ENCODE measurements around the gene PLD1.
"Not testable (repeated sequence)": the region's sequence is repeated elsewhere in the genome, so short reads cannot be mapped to it uniquely, and the experiment has no call there.

Gene PLD1

DNA sequence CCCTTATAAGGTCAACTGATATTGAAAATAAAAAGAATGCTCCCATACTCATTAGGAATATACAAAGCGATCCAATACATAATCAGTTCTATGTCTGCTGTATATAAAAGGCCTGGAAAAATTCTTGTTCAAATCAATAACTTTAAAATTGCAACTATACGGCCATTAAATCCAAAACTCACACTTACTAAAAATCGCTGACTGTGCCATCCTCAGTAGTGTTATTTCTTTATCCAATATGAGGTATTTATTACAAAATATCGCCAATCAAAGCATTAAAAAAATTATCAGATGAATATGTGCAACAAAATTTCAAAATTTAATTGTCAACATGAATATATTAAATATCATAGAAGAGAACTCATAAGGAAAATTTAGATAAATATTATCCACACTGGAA, 146.5 kb downstream of the PLD1 start:
- no peak for DNase-seq (ENCODE audit: low read depth)

DNA sequence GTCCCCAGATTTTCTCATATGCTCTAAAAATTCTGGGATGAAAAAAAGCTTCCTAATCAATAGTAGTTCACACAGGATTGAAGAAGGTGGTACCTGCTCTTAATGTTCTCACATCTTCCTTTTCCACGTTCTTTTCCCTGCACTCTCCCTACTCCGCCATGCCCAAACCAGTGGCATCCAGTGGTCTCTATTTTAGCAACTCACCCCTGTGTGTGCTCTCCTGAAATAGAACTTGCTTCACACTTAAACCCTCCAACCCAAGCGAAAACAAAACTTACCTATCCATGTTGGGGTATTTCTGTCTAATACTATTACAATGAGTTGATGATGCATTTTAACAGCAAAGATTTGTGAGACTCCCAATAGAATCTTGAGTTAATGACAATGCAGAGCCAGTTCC, 148.8 kb downstream of the PLD1 start:
- no peak for DNase-seq (ENCODE audit: low read depth)

DNA sequence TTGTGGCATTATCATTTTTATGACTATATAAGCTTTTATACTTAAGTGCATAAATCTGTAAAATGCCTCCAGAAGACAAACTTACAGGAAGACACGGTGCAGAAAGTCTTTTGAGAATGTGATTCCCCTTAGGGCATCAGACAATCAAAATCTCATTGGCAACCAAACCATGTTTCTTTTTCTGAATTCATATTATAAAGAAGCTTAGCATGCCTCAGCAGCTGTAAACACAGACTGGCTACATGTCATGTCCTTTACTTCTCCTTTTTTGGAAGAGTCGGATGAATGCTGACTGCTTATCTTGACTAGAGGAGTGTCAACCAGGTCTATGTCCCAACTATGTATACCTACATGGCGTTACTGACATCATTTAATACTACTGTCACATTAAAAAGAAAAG, 150.1 kb downstream of the PLD1 start:
- DNase-seq (ENCODE audit: low read depth) = no peak

DNA sequence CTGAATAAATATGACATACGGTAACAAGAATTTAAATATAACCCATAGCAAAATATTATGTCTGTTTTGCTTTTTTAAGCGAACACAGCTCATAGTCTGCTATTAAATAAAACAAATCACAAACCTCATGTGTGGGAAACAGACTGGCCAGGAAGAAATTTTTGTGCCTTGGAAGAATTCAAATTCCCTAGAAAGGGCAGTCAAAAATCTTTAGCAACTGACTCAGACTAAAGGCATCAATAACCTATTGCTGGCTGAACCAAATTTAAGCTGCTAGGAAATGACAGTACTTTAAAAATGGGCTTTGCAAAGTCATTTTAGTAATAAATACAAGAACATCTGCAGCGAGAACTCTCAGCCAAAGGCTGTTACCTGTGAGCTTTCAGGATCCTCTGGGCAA, 151.4 kb downstream of the PLD1 start:
- no peak for DNase-seq (ENCODE audit: low read depth)

DNA sequence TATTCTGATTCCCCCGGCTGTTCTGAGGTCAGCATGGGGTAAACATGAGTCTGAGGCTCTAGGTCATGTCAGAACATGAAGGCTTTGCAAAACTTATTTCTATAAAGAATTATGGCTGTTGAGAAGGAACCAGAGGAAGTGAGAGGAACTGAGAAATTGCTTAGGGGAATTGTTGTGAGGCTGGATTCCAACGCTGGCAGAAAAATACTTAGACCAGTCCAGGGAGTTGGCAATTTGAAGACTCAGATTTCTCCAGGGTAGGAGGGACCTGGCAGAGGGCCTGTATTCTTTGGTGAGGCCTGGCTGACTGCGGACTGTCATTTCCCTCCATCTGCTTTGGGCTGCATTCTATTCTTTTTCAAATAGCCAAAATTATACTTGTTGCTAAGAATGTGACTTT, 155.5 kb downstream of the PLD1 start:
- no peak for DNase-seq (ENCODE audit: low read depth)

DNA sequence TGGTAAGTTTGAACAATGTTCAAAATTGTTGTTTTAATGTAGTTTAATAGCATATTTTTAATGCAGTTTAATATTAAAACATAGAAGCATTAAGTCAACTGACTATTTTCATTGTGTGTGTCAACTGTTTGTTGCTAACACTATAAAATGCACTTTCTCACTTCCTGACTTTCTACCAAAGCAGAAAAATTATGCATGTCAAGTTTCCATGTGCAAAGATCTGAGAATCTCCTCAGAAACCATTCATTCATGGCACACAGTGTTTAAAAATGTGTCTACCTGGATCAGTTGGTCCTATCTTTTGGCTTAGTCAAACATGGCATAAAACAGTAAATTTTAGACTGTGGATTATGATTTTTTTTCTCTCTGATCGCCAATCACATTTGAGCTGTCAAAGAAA, 156.0 kb downstream of the PLD1 start:
- DNase-seq (ENCODE audit: low read depth) = no peak

DNA sequence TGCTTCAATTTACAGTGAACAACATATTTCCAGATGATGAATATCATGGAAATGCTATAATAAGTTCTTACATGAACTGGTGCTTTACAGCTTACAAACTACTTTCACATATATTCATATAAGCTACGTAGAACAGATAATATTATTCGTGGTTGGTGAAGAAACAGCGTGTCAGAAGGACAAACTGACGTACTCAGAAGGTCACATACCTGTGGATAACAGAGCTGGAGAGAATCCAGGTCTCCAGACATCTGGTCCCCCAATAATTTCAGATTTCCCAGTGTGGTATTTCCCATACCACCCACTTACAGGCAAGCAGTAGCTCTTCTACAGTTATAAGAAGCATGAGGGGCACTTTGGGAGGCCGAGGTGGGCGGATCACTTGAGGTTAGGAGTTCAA, 156.6 kb downstream of the PLD1 start:
- no peak for DNase-seq (ENCODE audit: low read depth)

DNA sequence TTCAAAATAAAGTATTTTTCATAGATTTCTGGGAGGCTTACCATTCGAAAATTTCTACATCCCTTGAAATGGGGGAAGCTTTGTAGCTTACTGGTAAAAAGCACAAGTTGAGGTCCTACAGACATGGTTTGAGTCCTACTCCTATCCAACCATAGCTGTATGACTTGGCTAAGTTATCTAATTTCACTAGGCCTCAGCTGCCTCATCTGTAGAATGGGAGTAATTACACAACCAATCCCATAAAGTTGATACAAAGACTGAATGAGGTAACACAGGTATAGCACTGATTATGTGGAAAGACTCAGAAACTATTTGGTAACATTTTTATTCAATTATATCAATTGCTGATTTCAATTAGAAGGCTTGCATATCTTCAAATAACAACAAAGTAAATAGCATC, 157.4 kb downstream of the PLD1 start:
- no peak for DNase-seq (ENCODE audit: low read depth)

DNA sequence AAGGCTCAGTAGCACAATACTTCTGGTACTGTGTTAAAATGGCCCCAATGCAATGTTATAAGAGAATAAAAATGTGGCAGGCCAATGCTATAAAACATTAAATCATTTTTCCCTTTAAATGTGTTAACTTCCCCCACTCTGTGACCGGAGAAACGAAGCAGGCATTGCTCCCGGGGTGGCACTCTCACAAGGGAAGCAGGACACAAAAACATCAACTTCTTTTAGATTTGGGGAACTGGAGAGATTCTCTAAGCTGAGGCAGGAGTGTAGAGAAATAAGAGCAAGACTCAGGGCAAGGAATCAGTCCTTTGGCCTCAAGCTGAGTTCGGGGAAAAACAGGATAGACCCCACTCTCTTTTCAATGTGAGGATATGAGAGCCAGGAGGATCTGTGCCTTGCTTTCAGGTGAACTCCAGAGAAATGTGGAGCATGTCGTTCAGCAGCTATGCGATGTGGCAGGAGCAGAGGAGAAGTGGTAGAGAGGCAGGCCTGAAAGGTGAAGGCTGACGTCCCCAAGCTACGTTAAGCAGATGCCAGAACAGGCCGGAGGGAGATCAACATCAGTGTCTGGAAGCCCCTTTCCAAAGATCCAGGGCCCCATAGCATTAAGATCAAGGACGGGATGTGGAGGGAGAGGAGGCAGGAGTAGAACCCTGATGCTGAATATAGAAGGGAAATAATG, 160.2 kb downstream of the PLD1 start:
- DNase-seq (ENCODE audit: low read depth) = no peak

DNA sequence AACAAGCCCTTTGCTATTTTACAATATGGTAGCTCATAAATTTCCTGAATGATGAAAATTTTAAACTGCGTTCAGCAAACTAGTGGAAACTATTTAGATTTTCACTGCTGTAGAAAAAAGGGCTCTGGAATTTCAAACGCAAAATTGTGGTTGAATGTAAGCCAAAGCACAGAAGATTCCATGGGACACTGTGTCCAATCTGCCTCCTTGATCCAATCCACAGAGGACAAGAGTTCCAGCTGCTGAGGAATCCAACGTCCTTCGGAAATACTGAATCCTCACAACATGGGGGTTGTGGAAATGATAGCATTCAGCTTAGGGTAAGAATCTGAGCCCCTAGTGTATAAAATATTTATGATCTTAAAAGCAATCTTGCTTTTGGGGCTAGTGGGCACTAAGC, 161.0 kb downstream of the PLD1 start:
- no peak for DNase-seq (ENCODE audit: low read depth)

DNA sequence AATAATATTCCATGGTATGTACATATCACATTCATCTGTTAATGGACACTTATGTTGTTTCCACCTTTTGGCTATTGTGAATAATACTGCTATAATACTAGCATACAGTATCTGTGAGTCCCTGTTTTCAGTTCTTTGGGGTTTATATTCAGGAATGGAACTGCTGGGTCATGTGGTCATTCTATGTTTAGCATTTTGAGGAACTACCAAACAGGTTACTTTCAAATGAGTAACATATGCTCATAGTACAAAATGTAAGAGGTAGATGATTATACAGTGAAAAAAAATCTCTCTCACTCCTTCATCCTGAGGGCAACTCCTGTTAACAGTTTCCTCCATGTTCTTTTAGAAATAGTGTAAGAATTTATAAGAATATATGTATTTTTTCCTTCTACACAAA, 162.2 kb downstream of the PLD1 start:
- DNase-seq (ENCODE audit: low read depth) = no peak

DNA sequence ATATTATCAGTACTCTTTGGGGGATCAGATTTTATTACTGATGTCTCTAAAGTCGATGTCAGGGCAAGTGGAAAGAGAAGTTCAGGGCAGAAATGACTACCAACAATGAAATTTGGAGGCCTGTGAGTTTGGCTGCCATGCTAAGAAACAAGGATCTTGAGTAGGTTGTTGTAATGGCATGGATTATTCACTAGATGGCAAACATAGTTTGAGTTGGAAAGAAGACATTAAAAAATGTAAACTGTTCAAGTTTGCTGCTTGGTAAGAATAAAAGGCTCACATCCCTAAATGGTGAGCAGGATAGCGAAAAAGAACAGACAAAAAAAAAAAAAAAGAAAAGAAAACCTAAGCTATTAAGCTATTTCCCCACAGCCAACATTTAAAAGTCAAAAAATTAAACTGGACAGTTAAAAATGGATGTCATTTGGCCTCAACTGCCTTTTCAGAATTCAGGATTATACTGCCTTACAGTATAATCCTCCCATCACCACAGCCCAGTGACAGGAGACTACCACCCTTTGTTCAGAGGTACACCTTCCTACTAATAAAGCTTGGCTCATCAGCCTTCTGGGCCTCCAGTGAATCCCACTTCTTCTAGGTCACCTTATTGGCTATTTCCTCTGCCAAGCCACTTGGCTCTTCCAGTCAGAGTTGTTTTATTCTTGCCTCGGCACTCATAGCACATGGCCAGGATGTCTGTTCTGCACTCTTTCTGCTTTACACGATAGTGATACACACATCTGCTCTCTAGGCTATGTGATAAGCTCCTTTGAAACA, 163.7 kb downstream of the PLD1 start:
- no peak for DNase-seq (ENCODE audit: low read depth)

DNA sequence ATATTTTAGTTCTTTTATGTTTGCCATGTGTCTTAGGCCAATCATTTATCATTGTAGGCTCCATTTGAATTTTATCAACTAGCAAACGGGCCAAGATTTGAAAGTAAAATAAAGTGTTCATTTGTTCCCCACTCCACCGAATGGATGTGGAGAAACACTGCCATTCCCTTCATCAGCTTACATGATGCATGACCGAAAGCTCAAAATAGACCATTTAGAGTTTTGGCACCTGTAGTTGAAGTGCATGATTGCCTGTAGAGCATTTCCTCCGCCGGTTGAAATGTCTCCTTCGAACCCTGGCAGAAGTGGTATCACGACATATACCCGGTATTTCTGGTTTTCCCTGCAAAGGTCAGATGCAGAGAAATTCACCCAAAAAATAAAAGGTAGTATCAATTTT, 165.6 kb downstream of the PLD1 start:
- no peak for DNase-seq (ENCODE audit: low read depth)

DNA sequence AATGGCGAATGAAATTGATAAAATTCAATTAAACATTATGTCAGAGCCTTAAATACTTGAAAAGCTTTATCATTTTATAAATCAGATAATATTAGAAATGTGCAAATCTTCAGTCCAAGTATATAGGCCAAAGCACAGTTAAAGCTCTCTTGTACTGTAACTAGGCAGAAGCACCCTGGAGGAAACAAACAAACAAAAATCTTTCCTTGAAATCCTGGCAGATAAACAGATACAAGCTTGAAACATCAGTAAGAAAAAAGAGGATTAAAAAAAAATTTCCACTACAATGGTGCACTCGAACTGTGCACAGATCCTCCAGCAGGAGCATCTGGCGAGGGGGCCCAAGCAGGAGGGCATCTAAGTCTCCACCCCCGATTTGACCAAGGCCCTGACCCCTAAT, 166.6 kb downstream of the PLD1 start:
- DNase-seq (ENCODE audit: low read depth) = no peak

DNA sequence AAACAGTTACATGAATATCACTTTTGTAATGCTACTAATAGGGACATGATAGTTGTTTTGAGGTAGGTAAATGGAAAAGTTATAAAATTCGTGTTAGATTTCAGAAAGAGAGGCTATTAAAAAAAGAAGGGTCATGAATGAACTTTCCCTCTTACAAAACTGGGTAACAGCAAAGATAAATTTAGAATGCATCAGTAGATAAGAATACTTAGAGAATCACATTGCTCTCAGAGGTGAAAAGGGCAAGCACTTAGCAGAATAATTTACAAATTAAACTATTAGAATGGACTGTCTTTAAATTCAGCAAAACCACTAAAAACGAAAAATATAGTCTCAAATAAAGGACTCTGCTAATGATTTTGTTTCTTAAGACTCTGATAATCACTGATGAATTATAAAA, 167.2 kb downstream of the PLD1 start:
- no peak for DNase-seq (ENCODE audit: low read depth)

DNA sequence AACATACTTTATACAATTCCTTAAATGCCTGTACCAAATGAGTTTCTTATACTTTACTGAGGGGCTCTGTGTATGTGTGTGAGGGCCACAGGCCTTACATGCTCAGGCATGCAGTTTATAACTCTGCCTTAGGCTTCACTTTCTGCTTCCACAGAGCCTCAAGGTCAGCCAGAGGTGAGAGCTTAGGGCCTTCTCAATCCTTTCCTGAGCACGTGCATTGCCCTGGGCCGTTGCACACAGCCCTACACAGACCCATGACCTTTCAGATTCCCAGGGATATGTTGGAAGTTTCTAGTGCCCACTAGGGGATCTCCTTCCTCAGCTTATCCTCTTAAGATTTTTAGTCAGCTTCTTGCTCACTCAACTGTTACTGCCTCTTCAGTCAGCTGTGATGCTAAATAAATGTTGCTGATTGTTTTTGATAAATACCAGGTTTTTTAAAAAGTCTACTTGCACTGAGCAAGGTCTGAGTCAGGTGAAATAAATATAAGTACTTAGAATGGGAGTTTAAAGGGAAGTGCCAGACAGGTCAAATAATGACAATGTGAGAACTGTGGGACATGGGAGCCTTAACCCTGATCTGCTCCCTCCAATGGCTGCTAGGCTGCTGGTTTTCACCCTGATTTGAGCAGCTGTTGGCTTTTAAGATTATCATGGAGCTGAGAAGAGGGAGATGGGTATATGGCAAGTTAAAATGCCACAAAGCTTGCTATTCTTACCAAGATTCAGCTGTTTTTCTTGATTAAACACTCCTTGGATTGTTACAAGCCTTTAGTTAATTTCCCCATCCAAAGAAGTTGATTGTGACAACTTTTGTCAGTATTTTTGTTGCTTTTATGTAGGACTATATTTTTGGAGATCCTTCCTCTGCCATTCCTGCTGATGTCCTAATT, 169.5 kb downstream of the PLD1 start:
- no peak for DNase-seq (ENCODE audit: low read depth)

DNA sequence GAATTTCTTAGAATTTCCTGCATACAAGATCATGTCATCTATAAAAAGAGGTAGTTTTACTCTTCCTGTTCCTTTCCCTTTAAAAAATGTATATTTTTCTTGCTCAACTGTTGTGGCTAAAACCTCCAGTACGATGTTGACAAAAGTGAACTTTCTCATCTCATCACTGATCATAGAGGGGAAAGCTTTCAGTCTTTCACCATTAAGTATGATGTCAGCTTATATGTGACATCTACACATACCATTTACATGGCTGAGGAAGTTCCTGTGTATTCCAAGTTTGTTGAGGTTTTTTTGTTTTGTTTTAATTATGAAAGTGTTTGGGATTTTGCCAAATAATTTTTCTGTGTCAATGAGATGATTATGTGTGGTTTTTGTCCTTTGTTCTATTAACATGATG, 173.6 kb downstream of the PLD1 start:
- no peak for DNase-seq (ENCODE audit: low read depth)

DNA sequence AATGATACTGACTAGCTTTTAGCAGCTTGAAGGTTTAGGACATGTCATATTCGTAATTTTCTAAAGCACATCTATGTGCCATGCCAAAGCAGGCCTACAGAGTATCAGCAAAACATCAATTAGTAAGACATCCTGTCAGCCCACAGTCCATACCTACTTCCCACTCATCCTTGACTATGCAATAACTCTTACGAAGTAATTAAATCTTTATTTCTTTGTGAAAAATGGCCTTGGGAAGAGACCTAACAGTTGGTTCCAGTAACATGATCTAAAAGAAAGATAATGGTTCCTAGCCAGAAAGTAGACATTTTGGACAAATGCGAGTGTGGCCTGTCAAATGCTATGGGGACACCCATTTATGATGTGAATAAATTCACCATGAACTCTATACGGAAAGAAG, 177.5 kb downstream of the PLD1 start:
- DNase-seq (ENCODE audit: low read depth) = no peak

DNA sequence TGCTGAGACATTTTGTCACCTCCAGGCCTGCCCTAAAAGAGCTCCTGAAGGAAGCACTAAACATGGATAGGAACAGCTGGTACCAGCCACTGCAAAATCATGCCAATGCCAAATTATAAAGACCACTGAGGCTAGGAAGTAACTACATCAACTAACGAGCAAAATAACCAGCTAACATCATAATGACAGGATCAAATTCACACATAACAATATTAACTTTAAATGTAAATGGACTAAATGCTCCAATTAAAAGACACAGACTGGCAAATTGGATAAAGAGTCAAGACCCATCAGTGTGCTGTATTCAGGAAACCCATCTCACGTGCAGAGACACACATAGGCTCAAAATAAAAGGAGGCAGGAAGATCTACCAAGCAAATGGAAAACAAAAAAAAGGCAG, 183.5 kb downstream of the PLD1 start:
- not testable (repeated sequence) for DNase-seq (ENCODE audit: low read depth)

DNA sequence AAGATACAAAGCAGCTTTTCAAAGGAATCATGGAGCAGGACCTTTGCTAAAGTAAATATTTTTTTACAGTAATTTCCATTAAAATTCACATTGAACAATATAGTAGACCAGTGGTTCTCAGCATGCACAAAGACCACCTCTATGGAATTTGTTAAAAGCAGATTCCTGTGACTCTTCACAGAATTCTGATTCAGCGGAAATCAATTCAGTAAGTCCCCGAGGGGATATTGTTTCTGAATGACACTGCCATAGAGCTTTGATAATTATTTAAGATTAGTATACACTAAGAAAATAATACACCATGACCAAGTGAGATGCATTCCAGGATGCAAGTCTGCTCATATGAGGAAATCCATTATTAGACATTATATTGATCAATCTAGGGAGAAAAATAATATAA, 188.2 kb downstream of the PLD1 start:
- DNase-seq (ENCODE audit: low read depth) = no peak

DNA sequence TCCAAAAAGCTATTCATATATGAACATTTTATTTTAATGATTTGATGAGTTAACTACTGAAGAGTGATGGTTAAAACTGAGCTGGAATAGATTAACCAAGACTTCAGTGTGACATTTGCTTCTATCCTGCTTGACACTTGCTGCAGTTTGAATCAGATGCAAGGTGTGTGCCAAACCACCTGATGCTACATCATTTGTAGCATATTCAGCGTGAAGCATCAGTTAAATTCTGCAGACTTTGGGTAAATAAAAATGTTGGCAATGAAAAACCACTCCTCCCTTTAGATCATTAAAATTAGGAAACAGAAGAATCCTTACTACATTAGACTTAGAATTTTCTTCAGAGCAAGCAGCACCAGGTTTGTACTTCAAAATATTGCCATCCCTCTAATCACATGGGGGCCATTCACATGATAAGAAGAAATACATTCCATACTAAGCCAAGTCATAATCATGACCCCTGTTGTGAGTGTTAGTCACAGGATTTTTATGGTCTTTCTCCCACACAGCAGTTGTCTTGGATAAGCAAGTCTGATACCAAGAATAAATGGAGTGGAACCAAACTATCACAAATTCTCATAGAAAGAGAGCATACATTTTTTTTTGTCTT, 189.4 kb downstream of the PLD1 start:
- DNase-seq (ENCODE audit: low read depth) = no peak

DNA sequence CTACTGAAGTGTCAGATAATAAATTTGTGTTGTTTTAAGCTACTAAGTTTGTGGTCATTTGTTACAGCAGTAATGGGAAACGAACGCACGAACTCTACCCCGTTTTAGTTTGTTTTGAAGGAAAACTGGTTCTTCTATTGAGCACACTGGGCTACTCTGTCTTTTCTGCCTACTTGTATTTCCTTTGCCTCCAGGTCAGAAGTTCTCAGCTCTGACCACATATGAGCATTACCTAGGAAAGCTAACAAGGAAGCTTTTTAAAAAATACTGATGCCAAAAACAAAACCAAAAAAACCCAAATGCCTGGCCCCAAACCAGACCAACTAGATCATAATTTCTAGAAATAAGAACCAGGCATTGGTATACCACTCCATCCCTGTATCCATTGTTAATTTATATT, 193.5 kb downstream of the PLD1 start:
- no peak for DNase-seq (ENCODE audit: low read depth)

DNA sequence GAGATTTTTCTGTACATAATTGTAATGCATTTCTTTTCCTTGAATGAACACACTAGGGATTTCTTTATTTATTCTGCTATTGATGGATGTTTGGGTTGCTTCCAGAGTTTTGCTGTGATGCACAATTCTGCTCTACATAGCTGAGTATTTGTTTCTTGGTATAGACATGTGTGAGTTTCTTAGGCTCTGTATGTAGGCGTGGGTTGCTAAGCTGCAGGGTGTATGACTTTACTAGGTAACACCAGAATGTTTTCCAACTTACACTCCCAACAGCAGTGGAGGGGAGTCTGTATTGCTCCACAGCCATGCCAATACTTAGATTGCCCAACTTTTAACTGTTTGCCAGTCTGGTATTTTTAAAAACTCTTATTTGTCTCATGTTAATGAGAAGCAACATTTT, 194.6 kb downstream of the PLD1 start:
- no peak for DNase-seq (ENCODE audit: low read depth)

Measured in stimulated activated CD4-positive, alpha-beta T cell treated with anti-CD3 and anti-CD28 coated beads, Interleukin-2, amount 100 ng/mL, for 4 hours (primary cell).